ENCODE data around the gene TMEM69.
"Not testable (repeated sequence)": the region's sequence is repeated elsewhere in the genome, so short reads cannot be mapped to it uniquely, and the experiment has no call there.

The TMEM69 gene

GRCh38 chr1:45668526-45668925 lies 19.5 kb upstream of the TMEM69 start:
- TF ChIP-seq ZFX (IDR thresholded peaks at IDR 0.05; ENCODE audit: borderline replicate concordance) (no peak), CTCF (IDR thresholded peaks at IDR 0.05) (no peak)

GRCh38 chr1:45669379-45669778 lies 18.6 kb upstream of the TMEM69 start:
- no peak overlapping the region for H3K27ac ChIP-seq
- TF ChIP-seq ZFX (IDR thresholded peaks at IDR 0.05; ENCODE audit: borderline replicate concordance): no peak
- no peak for TF ChIP-seq CTCF (IDR thresholded peaks at IDR 0.05)

More at GRCh38 chr1:45668526-45668925, 19.5 kb upstream of the TMEM69 start:
- H3K27ac ChIP-seq: no peak overlapping the region

DNA sequence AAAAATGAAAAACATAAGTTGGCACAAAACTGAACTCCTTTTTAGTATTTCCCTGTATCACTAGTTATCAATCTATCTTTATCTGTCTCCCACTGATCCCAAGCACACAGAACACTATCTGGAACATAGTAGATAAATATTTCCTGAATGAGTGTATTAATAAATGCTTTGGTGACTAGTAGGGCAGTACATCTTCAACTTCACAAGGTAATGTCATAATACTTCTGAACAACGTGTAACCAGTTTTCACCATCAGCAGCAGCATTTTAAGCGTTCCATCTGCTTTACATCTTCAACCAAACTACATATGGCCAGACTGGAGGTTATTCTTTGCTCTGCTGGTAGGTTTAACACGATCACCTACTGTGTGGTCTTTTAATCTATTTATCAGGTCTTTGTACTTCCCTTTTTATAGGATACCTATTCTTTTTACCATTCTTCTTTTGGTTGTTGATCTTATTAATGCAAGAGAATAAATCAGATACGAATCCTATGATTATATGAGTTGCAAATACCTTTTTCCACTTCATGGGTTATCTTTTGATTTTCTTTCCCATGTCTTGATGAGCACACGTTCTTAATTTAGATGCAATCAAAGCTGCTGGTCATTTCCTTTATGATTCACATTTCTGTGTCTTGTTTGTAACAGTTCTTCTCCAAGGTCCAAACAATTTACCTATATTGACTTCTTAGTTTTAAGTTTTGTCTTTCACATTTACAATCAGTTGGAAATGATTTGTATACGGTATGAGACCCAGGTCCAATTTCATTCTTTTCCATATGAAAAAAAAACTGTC lies 17.9 kb upstream of the TMEM69 start:
- H3K27ac ChIP-seq: no peak overlapping the region
- no peak for TF ChIP-seq ZFX (IDR thresholded peaks at IDR 0.05; ENCODE audit: borderline replicate concordance)
- TF ChIP-seq CTCF (IDR thresholded peaks at IDR 0.05): no peak

- TF ChIP-seq CTCF (IDR thresholded peaks at IDR 0.05) (no peak), ZFX (IDR thresholded peaks at IDR 0.05; ENCODE audit: borderline replicate concordance) (no peak)
- no peak overlapping the region for H3K27ac ChIP-seq
Measured at GRCh38 chr1:45673956-45674355, 14.0 kb upstream of the TMEM69 start.

GRCh38 chr1:45674478-45674877 lies 13.5 kb upstream of the TMEM69 start:
- TF ChIP-seq CTCF (IDR thresholded peaks at IDR 0.05) (no peak), ZFX (IDR thresholded peaks at IDR 0.05; ENCODE audit: borderline replicate concordance) (no peak)
- H3K27ac ChIP-seq: no peak overlapping the region

- not testable (repeated sequence) for H3K27ac ChIP-seq
Measured at GRCh38 chr1:45676553-45676952, 11.4 kb upstream of the TMEM69 start.

DNA sequence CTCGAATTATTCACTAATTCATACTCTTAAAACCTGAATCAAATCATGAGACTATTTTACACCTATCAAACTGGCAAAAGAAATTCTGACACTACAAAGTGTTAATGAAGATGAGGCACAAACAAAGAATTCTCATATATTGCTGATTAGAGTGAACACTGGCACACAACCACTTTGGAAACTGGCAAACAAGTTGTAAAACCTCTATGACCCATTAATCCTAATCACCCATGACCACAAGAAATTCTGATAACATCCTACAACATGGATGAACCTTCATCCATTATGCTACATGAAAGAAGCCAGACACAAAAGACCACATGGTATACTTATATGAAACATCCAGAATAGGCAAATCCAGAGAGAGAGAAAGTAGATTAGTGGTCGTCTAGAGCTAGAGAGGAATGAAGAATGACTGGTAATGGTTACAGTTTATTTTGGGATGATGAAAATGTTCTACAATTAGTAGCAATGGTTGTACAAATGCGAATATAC lies 10.2 kb upstream of the TMEM69 start:
- H3K27ac ChIP-seq: no peak overlapping the region
- TF ChIP-seq ZFX (IDR thresholded peaks at IDR 0.05; ENCODE audit: borderline replicate concordance): no peak
- no peak for TF ChIP-seq CTCF (IDR thresholded peaks at IDR 0.05)
